ENCODE data around the gene USP19.

DNA sequence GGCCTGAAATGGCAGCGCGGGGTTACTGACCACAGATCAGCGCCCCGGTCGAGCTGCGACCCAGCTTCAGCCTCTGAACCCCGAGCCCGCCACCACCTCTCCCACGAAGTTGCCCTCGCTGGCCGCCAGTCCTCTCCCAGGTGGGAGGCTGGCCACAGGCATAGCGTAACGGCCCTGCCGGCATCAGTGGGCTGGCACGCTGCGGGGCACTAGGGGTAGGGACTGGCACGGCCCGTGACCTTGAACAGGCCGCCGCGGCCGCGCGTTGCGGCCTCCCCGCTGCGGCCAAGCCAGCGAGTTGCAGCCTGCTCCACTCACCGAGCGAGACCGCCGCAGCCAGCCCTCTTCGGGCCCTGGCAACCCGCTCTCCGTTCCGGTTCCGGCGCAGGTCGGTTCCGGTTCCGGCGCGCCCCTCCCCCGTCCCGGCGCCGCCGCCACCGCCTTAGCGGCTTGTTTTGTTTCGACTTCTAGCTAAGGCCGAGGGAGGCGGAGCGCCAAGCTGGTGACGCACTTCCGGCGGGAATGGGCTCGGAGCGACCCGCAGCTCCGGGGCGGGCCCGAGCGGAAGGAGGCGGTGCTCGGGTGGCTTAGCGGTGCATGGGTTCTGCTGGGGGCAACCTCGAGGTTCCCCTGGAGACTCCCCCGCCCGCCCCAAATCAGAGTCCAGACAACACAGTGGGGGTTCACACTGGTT lies at the start of gene USP19:
- TF ChIP-seq NFIC (IDR thresholded peaks at IDR 0.05) (no peak), TAF1 (IDR thresholded peaks at IDR 0.05; ENCODE audit: low read depth) (peak; percentile 83), CREB1 (IDR thresholded peaks at IDR 0.05; ENCODE audit: low read depth) (peak; percentile 70)
- TF ChIP-seq, protein P1, sequence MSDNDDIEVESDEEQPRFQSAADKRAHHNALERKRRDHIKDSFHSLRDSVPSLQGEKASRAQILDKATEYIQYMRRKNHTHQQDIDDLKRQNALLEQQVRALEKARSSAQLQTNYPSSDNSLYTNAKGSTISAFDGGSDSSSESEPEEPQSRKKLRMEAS (IDR thresholded peaks at IDR 0.05), result peak; percentile 61

Data from Ishikawa (cell line).